Central memory CD8-positive, alpha-beta T cell (primary cell): Measurements from ENCODE around the gene UST.

Experiments used
- ATAC-seq: fragments of 150-1000 bp; cut with Tn5 transposase; replicated peaks from 2 replicates; pipeline ENCODE4 v1.10.0; 2022; ENCODE audit warnings: mild to moderate bottlenecking, moderate FRiP score, moderate number of reproducible peaks; ENCODE audit not compliant: poor library complexity, severe bottlenecking; ENCODE audit errors: extremely low read depth
- DNase-seq, 2 donors: peaks; one replicate each; pipeline ENCODE4 v3.0.0; 2021; ENCODE audit warnings: low spot score in 2 of 2
- H3K27ac Mint-ChIP-seq: one replicate; pipeline ENCODE4 v1.8.0; 2022; ENCODE audit warnings: low read depth, mild to moderate bottlenecking, moderate library complexity, mixed read lengths
- H3K27me3 Mint-ChIP-seq: one replicate; pipeline ENCODE4 v1.8.0; 2022; ENCODE audit warnings: mixed read lengths
- H3K36me3 Mint-ChIP-seq: one replicate; pipeline ENCODE4 v1.8.0; 2022; ENCODE audit warnings: mild to moderate bottlenecking, moderate library complexity, mixed read lengths; ENCODE audit not compliant: insufficient read depth
- H3K4me1 Mint-ChIP-seq: one replicate; pipeline ENCODE4 v1.8.0; 2022; ENCODE audit warnings: mixed read lengths
- H3K4me3 Mint-ChIP-seq: one replicate; pipeline ENCODE4 v1.8.0; 2022; ENCODE audit warnings: mild to moderate bottlenecking, moderate library complexity, mixed read lengths
- H3K9me3 Mint-ChIP-seq: one replicate; pipeline ENCODE4 v1.8.0; 2022; ENCODE audit warnings: mixed read lengths

Gene UST

DNA sequence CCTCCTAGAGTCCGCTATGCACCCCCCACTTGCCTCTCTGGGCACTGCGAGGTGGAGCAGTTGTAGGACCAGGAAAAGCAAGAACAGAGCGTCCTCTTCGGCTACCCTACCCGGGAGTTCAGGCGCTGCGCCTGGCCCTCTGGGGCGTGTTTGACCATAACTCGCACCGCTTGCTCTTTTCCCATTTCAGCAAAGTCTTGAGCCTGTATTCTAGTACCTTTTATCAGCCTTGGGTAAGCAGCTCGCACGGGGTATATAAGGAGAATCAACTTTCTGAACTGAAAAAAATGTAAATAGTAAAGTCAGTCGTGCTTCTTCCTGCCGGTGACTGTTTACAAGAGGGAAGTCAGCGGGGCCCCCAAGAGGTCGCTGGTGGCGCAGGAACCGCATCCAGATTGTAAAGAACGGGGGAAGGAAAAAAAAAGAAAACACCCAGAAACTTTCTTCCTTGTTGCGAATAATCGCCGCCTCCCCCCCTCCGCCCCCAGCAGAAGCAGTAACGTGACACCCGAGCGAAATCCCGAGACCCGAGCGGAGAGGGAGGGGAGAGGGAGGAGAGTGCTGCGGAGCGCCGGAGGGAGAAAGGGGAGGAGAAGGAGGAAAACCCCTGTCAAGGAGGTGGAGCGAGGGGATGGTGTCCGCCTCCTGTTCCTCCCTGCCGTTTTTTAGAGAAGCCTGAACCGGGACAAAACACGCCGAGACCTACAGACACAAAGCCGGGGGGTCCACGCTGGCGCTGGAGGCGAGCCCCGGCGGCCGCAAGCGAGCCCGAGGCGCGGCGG is at the start of gene UST:
UST (plus strand) TSS at position 668 of the 782 bp plus-strand sequence. CDS start 401 bp downstream, outside the sequence.
- H3K27ac Mint-ChIP-seq = peak within 1 kb of the TSS; percentile 96
- ATAC-seq (peak; percentile 52), DNase-seq (peak; percentile 37 to 68)
- no peaks in the 10 kb centered on the region for H3K9me3 Mint-ChIP-seq
- H3K4me1 Mint-ChIP-seq = peaks cover 47% of the 10 kb centered on the region
- peaks cover 18% of the 10 kb centered on the region for H3K36me3 Mint-ChIP-seq
- H3K4me3 Mint-ChIP-seq = peak within 1 kb of the TSS; percentile 100
- H3K27me3 Mint-ChIP-seq = no peaks in the 10 kb centered on the region

- H3K27me3 Mint-ChIP-seq = no peaks in the 10 kb centered on the region
- peaks cover 3% of the 10 kb centered on the region for H3K9me3 Mint-ChIP-seq
Measured at GRCh38 chr6:148697895-148698440, 48.9 kb upstream of the UST start.

DNA sequence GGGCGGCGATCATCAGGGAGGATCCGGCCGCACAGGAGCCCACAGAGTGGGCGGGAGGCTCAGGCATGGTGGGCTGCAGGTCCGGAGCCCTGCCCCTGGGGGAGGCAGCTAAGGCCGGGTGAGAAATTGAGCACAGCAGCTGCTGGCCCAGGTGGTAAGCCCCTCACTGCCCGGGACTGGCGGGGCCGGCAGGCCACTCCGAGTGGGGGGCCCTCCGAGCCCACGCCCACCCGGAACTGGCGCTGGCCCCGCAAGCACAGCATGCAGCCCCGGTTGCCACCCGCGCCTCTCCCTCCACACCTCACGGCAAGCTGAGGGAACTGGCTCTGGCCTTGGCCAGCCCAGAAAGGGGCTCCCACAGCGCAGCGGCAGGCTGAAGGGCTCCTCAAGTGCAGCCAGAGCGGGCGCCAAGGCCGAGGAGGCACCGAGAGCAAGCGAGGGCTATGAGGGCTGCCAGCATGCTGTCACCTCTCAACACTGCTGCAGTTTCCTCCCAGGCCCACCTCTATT is 48.1 kb upstream of the UST start:
- no peak overlapping the region for H3K27ac Mint-ChIP-seq
- DNase-seq (no peak), ATAC-seq (no peak)
- no peak overlapping the region for H3K4me3 Mint-ChIP-seq
- H3K4me1 Mint-ChIP-seq = peaks cover 16% of the 10 kb centered on the region
- H3K27me3 Mint-ChIP-seq = no peaks in the 10 kb centered on the region
- H3K9me3 Mint-ChIP-seq = peaks cover 5% of the 10 kb centered on the region
- H3K36me3 Mint-ChIP-seq = no peaks in the 10 kb centered on the region

More at GRCh38 chr6:148697895-148698440, 48.9 kb upstream of the UST start:
- Mint-ChIP-seq H3K4me3 (no peak overlapping the region), H3K36me3 (no peaks in the 10 kb centered on the region), H3K4me1 (peaks cover 16% of the 10 kb centered on the region), H3K27ac (no peak overlapping the region)
- DNase-seq = no peak
- ATAC-seq = no peak

DNA sequence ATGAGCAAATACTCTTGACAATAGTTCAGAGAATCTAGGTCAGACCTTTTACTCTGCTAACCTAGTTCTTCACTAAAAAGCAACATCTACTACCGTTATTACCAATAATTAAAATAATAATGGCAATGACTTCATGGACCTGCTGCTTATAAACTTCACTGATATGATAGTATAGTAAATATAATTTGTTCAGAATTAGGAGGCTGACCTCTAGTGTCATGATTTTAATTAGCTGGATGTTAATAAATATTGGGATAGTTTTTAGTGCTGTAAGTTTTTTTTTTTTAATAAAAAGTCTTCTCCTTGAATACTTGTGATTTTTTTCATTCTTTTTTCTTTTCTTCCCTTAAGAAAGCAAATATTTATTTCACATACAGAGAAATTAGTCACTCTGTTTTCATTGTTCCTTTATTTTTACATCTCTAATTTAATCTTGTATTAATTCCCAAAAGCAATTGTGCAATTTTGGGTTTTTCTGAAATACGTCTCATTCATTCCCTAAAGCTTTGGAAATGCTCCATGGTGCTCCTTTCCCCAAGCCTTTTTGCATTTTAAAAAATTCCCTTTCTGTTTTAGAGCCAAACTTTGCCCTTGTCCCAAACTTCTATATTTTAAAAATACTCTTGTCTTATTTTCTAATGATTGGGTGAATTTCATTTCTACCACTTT is 46.6 kb upstream of the UST start:
- Mint-ChIP-seq H3K27ac (peak overlapping the region; percentile 93), H3K4me1 (peaks cover 16% of the 10 kb centered on the region), H3K4me3 (peak overlapping the region; percentile 68), H3K36me3 (no peaks in the 10 kb centered on the region), H3K9me3 (peaks cover 5% of the 10 kb centered on the region), H3K27me3 (no peaks in the 10 kb centered on the region)
- DNase-seq (no peak), ATAC-seq (no peak)

GRCh38 chr6:148700741-148701311 is 46.0 kb upstream of the UST start:
- Mint-ChIP-seq H3K27me3 (no peaks in the 10 kb centered on the region), H3K9me3 (peaks cover 5% of the 10 kb centered on the region), H3K36me3 (no peaks in the 10 kb centered on the region), H3K4me1 (peaks cover 16% of the 10 kb centered on the region), H3K4me3 (peak overlapping the region; percentile 68), H3K27ac (peak overlapping the region; percentile 93)
- ATAC-seq = peak; percentile 78
- DNase-seq = no peak

- no peak for ATAC-seq
Measured at GRCh38 chr6:148701375-148701774, 45.5 kb upstream of the UST start.

GRCh38 chr6:148703900-148704299 is 42.9 kb upstream of the UST start:
- DNase-seq = no peak
- Mint-ChIP-seq H3K36me3 (no peaks in the 10 kb centered on the region), H3K4me3 (no peak overlapping the region), H3K4me1 (peaks cover 11% of the 10 kb centered on the region), H3K27me3 (no peaks in the 10 kb centered on the region), H3K27ac (no peak overlapping the region), H3K9me3 (peaks cover 5% of the 10 kb centered on the region)
- ATAC-seq = no peak

More at GRCh38 chr6:148701375-148701774, 45.5 kb upstream of the UST start:
- DNase-seq = no peak
- Mint-ChIP-seq H3K36me3 (no peaks in the 10 kb centered on the region), H3K27me3 (no peaks in the 10 kb centered on the region), H3K4me3 (peak overlapping the region; percentile 68), H3K4me1 (peaks cover 16% of the 10 kb centered on the region), H3K9me3 (peaks cover 5% of the 10 kb centered on the region), H3K27ac (peak overlapping the region; percentile 93)

GRCh38 chr6:148704400-148705246 is 42.2 kb upstream of the UST start:
- H3K4me3 Mint-ChIP-seq = no peak overlapping the region
- peaks cover 5% of the 10 kb centered on the region for H3K9me3 Mint-ChIP-seq
- no peak for ATAC-seq
- H3K36me3 Mint-ChIP-seq = no peaks in the 10 kb centered on the region
- peaks cover 11% of the 10 kb centered on the region for H3K4me1 Mint-ChIP-seq
- no peaks in the 10 kb centered on the region for H3K27me3 Mint-ChIP-seq
- H3K27ac Mint-ChIP-seq = no peak overlapping the region
- DNase-seq = no peak

DNA sequence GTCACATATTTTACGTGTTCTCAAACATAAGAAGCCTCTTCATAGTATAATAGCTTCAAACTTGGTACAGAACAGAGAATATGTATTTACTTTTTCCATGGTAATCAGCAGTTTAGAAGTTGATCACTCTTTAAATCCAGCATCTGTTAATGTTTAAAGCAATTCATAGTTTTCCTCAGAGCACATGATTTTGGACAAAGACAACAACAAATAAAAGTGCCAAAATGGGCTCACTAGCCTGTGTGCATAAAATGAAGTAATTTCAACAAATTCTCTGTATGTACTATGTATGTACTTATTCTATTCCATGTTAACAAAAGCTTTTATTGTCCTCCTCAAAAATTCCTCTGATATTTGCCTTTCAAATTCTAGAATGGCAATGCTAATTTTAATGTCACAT is 38.1 kb upstream of the UST start:
- H3K4me3 Mint-ChIP-seq = no peak overlapping the region
- no peak for DNase-seq
- peaks cover 5% of the 10 kb centered on the region for H3K9me3 Mint-ChIP-seq
- H3K36me3 Mint-ChIP-seq = no peaks in the 10 kb centered on the region
- H3K27ac Mint-ChIP-seq = no peak overlapping the region
- ATAC-seq = no peak
- no peaks in the 10 kb centered on the region for H3K4me1 Mint-ChIP-seq
- no peaks in the 10 kb centered on the region for H3K27me3 Mint-ChIP-seq

DNA sequence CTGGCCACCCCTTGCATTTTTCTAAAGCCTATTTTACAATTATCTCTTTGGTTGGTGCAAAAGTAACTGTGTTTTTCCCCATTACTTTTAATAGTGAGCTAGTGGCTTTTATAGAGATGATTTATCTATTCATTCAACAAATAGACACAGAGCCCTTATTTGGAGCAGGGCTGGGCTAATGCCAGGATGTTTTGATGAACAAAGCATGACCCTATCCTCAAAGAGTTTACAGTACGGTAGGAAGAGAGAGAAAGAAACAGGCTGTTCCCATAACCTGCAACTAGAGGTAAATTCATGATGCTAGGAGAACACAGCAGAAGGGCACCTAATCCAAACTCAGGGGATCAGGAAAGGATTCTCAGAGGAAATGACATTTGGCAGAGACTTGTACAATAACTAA is 37.3 kb upstream of the UST start:
- DNase-seq (no peak), ATAC-seq (no peak)
- Mint-ChIP-seq H3K4me3 (no peak overlapping the region), H3K27me3 (no peaks in the 10 kb centered on the region), H3K36me3 (no peaks in the 10 kb centered on the region), H3K27ac (no peak overlapping the region), H3K9me3 (peaks cover 11% of the 10 kb centered on the region), H3K4me1 (no peaks in the 10 kb centered on the region)

GRCh38 chr6:148711833-148712654 is 34.8 kb upstream of the UST start:
- Mint-ChIP-seq H3K36me3 (no peaks in the 10 kb centered on the region), H3K27me3 (no peaks in the 10 kb centered on the region), H3K4me3 (no peak overlapping the region), H3K27ac (no peak overlapping the region), H3K9me3 (peaks cover 11% of the 10 kb centered on the region), H3K4me1 (no peaks in the 10 kb centered on the region)
- ATAC-seq (no peak), DNase-seq (no peak)
